Loucy (cell line): ENCODE results near the gene AFF2.

ENCODE experiments used
- EZH2phosphoT487 ChIP-seq: fragments of 200-600 bp; IDR thresholded peaks from 2 replicates; pipeline ENCODE4 v1.6.1; 2018; ENCODE audit warnings: antibody characterized with exemption, mild to moderate bottlenecking, moderate library complexity, borderline replicate concordance
- TF ChIP-seq, protein P1 (sequence below): fragments of 200-600 bp; sonication (generic); conservative IDR thresholded peaks from 2 replicates; pipeline ENCODE4 v1.5.1; 2014; ENCODE audit warnings: mild to moderate bottlenecking, antibody characterized with exemption, low read length

DNA sequence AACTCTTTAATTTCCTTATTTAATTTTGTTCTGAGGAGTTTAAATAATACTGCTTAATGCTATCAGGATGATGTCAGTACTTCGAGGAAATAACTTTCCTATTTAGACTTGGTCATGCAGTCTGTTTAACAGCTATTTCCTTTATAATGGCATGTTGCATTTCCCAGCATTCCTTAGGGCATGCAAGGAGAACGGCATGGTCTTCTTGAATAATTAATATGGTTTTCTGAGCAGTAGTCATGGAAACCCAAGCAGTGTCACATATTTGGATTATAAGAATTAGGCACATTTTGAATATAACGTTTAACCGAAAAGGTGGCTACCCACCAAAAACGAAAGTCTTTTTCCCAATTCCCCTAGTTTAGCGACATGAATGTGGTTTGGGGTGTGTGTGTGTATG, 76.0 kb downstream of the AFF2 start:
- TF ChIP-seq, protein P1, sequence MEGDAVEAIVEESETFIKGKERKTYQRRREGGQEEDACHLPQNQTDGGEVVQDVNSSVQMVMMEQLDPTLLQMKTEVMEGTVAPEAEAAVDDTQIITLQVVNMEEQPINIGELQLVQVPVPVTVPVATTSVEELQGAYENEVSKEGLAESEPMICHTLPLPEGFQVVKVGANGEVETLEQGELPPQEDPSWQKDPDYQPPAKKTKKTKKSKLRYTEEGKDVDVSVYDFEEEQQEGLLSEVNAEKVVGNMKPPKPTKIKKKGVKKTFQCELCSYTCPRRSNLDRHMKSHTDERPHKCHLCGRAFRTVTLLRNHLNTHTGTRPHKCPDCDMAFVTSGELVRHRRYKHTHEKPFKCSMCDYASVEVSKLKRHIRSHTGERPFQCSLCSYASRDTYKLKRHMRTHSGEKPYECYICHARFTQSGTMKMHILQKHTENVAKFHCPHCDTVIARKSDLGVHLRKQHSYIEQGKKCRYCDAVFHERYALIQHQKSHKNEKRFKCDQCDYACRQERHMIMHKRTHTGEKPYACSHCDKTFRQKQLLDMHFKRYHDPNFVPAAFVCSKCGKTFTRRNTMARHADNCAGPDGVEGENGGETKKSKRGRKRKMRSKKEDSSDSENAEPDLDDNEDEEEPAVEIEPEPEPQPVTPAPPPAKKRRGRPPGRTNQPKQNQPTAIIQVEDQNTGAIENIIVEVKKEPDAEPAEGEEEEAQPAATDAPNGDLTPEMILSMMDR: no peak
- no peak for TF ChIP-seq EZH2phosphoT487
